Embryonic facial prominence (tissue), 1 donor: Measurements from ENCODE around the gene HNRNPAB.
"Not testable (repeated sequence)": the region's sequence is repeated elsewhere in the genome, so short reads cannot be mapped to it uniquely, and the experiment has no call there.

Experiments used
- DNase-seq: peaks from one replicate; pipeline ENCODE4 v3.0.0-alpha.2; 2016; ENCODE audit errors: extremely low spot score

HNRNPAB gene

GRCh38 chr5:178212241-178213002 is 8.1 kb downstream of the HNRNPAB start:
- DNase-seq = no peak

- DNase-seq = no peak
Observed at GRCh38 chr5:178213003-178213461, 8.7 kb downstream of the HNRNPAB start.

- no peak for DNase-seq
Observed at GRCh38 chr5:178213748-178214151, 9.4 kb downstream of the HNRNPAB start.

GRCh38 chr5:178214160-178214803 is 9.9 kb downstream of the HNRNPAB start:
- no peak for DNase-seq

- DNase-seq = no peak
Observed at GRCh38 chr5:178215280-178216002, 11.1 kb downstream of the HNRNPAB start.

- DNase-seq = no peak
Observed at GRCh38 chr5:178216088-178216534, 11.8 kb downstream of the HNRNPAB start.

- DNase-seq = no peak
Observed at GRCh38 chr5:178216779-178217178, 12.4 kb downstream of the HNRNPAB start.

- no peak for DNase-seq
Observed at GRCh38 chr5:178218237-178218776, 14.0 kb downstream of the HNRNPAB start.

GRCh38 chr5:178218827-178219226 is 14.5 kb downstream of the HNRNPAB start:
- no peak for DNase-seq

- no peak for DNase-seq
Observed at GRCh38 chr5:178221282-178221681, 16.9 kb downstream of the HNRNPAB start.

GRCh38 chr5:178221853-178222252 is 17.5 kb downstream of the HNRNPAB start:
- no peak for DNase-seq

GRCh38 chr5:178222292-178222691 is 18.0 kb downstream of the HNRNPAB start:
- no peak for DNase-seq

GRCh38 chr5:178223196-178223773 is 19.0 kb downstream of the HNRNPAB start:
- no peak for DNase-seq

GRCh38 chr5:178223828-178224335 is 19.5 kb downstream of the HNRNPAB start:
- no peak for DNase-seq

GRCh38 chr5:178224403-178224802 is 20.1 kb downstream of the HNRNPAB start:
- DNase-seq = no peak

- DNase-seq = no peak
Observed at GRCh38 chr5:178225174-178225573, 20.8 kb downstream of the HNRNPAB start.

GRCh38 chr5:178227138-178227659 is 22.9 kb downstream of the HNRNPAB start:
- DNase-seq = no peak

GRCh38 chr5:178227929-178228328 is 23.6 kb downstream of the HNRNPAB start:
- DNase-seq = no peak

- DNase-seq = no peak
Observed at GRCh38 chr5:178228609-178229008, 24.3 kb downstream of the HNRNPAB start.

GRCh38 chr5:178229111-178229510 is 24.8 kb downstream of the HNRNPAB start:
- DNase-seq = not testable (repeated sequence)

- no peak for DNase-seq
Observed at GRCh38 chr5:178229861-178230260, 25.5 kb downstream of the HNRNPAB start.
